CD4-positive, alpha-beta T cell treated with Interleukin-4 for 4 hours (primary cell): Measurements from ENCODE around the gene PLCL2.

ENCODE experiments used
- DNase-seq: peaks from one replicate; pipeline ENCODE4 v3.0.0-alpha.2; 2020

Gene PLCL2

GRCh38 chr3:17132286-17133115 lies 247.7 kb downstream of the PLCL2 start:
- DNase-seq: no peak

- DNase-seq: no peak
These were observed 249.1 kb downstream of the PLCL2 start for GRCh38 chr3:17133632-17134545.

DNA sequence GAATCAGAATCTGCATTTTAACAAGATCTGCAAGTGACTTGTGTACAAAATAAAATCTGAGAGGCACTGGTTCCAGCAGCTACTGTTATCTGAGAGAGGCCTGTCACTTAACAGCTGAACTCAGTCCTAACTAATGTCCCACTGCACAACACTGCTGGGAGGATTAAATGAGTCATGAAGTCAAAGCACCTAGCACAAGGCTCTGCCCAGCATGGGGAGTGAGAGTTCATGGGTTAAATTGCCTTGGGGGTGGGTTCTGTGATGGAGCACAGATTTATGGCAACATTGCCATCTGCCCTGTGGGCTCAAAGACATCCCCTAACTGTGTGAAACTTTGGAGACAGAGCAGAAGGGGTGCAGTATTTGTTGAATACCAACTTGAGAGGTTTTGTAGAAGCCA lies 250.9 kb downstream of the PLCL2 start:
- no peak for DNase-seq

DNA sequence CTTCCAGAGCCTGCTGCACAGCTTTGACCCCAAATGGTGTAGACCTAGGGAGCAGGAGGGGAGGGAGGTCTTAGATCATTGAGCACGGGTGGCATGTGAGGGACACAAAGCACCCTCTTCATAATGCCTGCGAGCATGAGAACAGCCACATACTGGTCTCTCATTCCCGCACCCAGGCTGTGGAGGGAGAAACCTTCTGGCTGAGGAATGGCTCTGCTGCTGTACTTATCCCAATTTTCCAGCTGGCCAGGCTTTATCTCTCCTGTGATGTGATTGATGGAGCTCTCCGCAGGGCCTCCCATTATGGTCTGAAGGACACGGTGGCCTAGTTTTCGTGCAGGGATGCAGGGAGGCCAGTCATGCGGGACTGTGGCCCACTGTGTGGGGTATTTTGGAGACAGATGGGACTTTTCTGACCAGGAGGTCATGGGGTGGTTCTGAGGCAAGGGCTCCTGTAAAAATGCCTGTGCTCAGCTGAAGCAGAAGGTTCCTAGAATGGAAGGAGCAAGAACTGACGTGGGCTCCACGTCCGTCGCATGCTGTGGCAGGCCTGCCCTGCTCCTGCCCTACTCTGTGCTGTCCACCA lies 251.5 kb downstream of the PLCL2 start:
- no peak for DNase-seq

DNA sequence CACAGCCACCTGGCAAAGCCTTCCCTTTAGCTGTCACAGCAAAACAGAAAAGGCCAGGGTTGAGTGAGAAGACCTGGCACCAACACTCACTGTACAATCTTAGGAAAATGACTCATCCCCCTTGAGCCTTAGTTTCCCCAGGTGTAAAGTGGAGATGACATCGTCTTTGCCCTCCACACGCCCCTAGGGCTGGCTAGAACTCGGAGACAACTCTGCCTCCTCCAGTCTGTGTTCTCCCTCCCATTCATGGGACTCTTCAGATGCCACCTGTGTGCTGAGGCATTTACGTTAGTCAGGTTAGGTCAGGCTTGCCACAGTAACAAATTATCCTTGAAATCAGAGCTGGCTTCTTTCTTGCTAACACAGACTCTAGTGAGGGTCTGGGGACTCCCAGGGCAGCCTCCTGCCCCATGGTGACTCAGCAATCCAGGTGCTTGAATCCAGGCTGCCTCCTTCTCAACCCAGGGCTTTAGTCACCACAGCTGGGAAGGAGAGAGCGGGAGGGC lies 252.6 kb downstream of the PLCL2 start:
- DNase-seq: no peak

- no peak for DNase-seq
These were observed 253.7 kb downstream of the PLCL2 start for GRCh38 chr3:17138246-17139039.
